BLaER1 treated with 17β-estradiol and CSF1 and Interleukin-3, amounts not matched to agents 10 nM and 100 nM (cell line): ENCODE measurements around the gene STAT5A.
A peak's percentile ranks its signal among the peaks of the same experiment; 100 is the strongest.

ENCODE experiments used
- H3K27ac ChIP-seq, 11 experiments: shearing (Covaris generic); formaldehyde crosslinking; 2 replicates each; pipeline ENCODE4 v1.8.1; 2022
- H3K27me3 ChIP-seq, 11 experiments: shearing (Covaris generic); formaldehyde crosslinking; 2 replicates each; pipeline ENCODE4 v1.8.1; 2022
- H3K36me3 ChIP-seq, 11 experiments: shearing (Covaris generic); formaldehyde crosslinking; 2 replicates each; pipeline ENCODE4 v1.8.1; 2022
- H3K4me1 ChIP-seq, 10 experiments: shearing (Covaris generic); formaldehyde crosslinking; 2 replicates each; pipeline ENCODE4 v1.8.1; 2022
- H3K4me2 ChIP-seq, 11 experiments: shearing (Covaris generic); formaldehyde crosslinking; 2 replicates each; pipeline ENCODE4 v1.8.1; 2022
- H3K4me3 ChIP-seq, 10 experiments: shearing (Covaris generic); formaldehyde crosslinking; 2 replicates each; pipeline ENCODE4 v1.8.1; 2022
- H3K9ac ChIP-seq, 11 experiments: shearing (Covaris generic); formaldehyde crosslinking; 2 replicates each; pipeline ENCODE4 v1.8.1; 2022
- H3K9me3 ChIP-seq, 11 experiments: shearing (Covaris generic); formaldehyde crosslinking; replicated peaks in 1 of 11; 2 replicates each; pipeline ENCODE4 v1.8.1; 2022
- H4K20me1 ChIP-seq, 11 experiments: shearing (Covaris generic); formaldehyde crosslinking; 2 replicates each; pipeline ENCODE4 v1.8.1; 2022
- Cebpa-rat ChIP-seq, 11 experiments: shearing (Covaris generic); IDR thresholded peaks; 2 replicates each; pipeline ENCODE4 v1.8.1; 2022

Gene STAT5A

DNA sequence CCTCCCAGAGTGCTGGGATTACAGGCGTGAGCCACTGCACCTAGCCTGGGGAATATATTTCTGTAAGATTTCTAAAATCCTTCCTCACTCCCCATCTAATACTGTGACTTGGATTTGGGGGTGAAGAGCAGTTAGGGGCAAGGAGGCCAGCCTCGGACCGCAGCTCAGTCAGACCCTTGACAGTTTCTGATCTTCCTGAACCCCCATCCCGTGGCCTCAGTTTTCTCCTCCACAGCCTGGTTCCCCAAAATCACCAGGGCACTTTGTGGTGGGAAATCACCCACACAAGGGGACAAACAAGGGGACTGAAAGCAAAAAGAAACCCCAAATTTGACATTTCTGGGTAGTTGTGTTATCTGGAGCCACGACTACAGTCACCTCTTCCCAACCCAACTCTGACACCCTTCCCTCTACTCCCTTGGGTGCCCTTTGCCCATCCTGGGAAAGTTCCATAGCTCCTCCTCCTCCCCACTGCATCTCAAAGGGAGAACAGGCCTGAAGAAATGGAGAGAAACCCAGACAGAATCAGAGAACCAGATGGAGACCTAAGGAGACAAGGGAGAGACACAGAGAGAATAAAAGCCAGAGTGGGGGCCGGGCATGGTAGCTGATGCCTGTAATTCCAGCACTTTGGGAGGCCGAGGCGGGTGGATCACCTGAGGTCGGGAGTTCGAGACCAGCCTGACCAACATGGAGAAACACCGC lies 2.8 kb upstream of the STAT5A start:
- no peak overlapping the region for H3K27ac ChIP-seq
- H3K9ac ChIP-seq: no peak overlapping the region
- peaks cover 37 to 50% (median 41%) of the 10 kb centered on the region in 10 experiments for H3K4me1 ChIP-seq
- no peak for TF ChIP-seq Cebpa-rat (IDR thresholded peaks at IDR 0.05)
- peak overlapping the region in 3 of 11 experiments; percentile 91 to 98 (median 96); a peak in 5 of 22 replicates for H3K4me2 ChIP-seq
- peaks cover 0 to 16% (median 10%) of the 10 kb centered on the region in 11 experiments; a peak in 10 of 22 replicates for H4K20me1 ChIP-seq
- H3K4me3 ChIP-seq: no peak overlapping the region
- no peaks in the 10 kb centered on the region for H3K9me3 ChIP-seq
- peaks cover 0 to 4% (median 0%) of the 10 kb centered on the region in 11 experiments; a peak in 2 of 22 replicates for H3K27me3 ChIP-seq
- peaks cover 0 to 7% (median 0%) of the 10 kb centered on the region in 11 experiments; a peak in 3 of 22 replicates for H3K36me3 ChIP-seq

DNA sequence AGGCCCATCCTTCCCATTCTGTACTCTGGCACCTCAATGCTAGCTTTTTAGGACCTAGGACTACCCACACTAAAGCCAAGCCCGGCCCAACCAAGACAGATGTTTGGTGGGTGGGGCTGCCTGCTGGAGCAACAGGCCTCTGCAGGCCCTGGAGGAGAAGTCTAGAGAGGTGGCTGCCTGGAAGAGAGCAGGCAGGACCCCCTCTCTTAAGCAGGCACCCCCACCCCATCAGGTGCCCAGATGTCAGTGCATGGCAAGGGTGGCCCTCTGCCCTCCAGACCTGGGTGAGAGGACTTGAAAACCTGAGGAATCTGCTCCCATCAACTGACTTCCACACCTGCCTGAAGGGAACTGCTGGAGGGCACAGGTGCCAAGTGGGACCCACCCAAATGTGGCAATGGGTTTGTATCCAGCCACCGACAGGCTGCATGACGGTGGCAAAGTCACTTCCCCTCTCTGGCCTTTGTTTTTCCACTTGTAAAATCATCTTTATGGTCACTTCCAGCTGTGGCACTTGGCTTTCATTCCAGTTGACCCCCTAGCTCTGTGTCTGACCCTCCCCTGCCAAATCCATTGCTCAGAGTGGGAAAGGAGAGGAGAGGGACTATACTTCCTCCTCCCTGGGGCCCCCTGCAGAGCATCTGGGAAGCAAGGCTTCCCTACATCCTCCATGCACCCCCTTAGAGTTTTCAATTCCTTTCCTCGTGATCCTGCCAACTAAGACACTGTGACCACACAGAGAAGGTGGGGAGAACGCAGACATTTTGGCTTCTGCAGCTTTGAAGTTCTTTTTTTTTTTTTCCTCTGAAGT lies 1.7 kb upstream of the STAT5A start:
- Histone ChIP-seq H3K4me3 (peak overlapping the region in 4 of 10 experiments; percentile 62 to 82 (median 76); a peak in 10 of 20 replicates), H3K4me1 (peaks cover 38 to 57% (median 46%) of the 10 kb centered on the region in 10 experiments), H3K9ac (peak overlapping the region in 9 of 11 experiments; percentile 72 to 91 (median 82); a peak in 14 of 22 replicates), H3K4me2 (peak overlapping the region; percentile 81 to 98 (median 92)), H3K36me3 (peaks cover 0 to 18% (median 0%) of the 10 kb centered on the region in 11 experiments; a peak in 8 of 22 replicates), H4K20me1 (peaks cover 0 to 22% (median 13%) of the 10 kb centered on the region in 11 experiments; a peak in 10 of 22 replicates), H3K27me3 (peaks cover 0 to 4% (median 0%) of the 10 kb centered on the region in 11 experiments; a peak in 2 of 22 replicates), H3K27ac (peak overlapping the region in 9 of 11 experiments; percentile 73 to 90 (median 82); a peak in 13 of 22 replicates), H3K9me3 (no peaks in the 10 kb centered on the region)
- TF ChIP-seq Cebpa-rat (IDR thresholded peaks at IDR 0.05): no peak

DNA sequence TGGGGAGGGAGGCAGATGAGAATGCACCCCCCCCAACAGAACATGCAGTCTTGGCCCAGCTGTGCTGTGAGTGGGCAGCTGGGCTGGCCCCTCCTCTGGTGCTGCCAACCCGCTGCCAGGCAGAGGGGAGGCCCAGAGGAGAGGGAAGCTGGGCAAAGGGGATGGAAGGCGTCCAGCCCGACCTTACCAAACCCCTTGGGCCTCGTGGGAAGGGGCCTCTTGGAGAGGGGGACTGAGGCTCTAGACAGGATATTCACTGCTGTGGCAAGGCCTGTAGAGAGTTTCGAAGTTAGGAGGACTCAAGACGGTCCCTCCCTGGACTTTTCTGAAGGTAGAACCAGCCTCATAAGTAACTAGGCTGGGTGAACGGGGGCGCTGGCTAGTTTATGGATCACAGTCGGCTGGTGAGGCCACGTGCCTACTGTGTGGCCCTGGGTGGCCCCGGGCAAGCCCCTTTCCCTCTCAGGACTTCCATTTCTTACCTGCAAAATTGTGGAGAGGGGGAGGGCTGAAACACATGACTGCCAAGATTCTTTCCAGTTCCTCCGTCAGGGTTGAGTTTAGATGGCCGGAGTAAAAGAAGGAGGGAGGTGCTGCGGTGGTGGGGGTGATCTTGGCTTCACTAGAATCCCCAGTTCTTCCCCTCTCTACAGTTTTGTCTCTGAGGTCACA lies 857 bp upstream of the STAT5A start:
- peak overlapping the region; percentile 81 to 98 (median 92) for H3K4me2 ChIP-seq
- peak overlapping the region; percentile 62 to 82 (median 70) for H3K4me3 ChIP-seq
- peaks cover 0 to 4% (median 0%) of the 10 kb centered on the region in 11 experiments; a peak in 2 of 22 replicates for H3K27me3 ChIP-seq
- peaks cover 0 to 25% (median 13%) of the 10 kb centered on the region in 11 experiments; a peak in 10 of 22 replicates for H4K20me1 ChIP-seq
- H3K9ac ChIP-seq: peak overlapping the region; percentile 72 to 91 (median 82)
- H3K36me3 ChIP-seq: peaks cover 0 to 26% (median 7%) of the 10 kb centered on the region in 11 experiments; a peak in 11 of 22 replicates
- H3K4me1 ChIP-seq: peaks cover 41 to 62% (median 48%) of the 10 kb centered on the region in 10 experiments
- peak overlapping the region; percentile 73 to 90 (median 82) for H3K27ac ChIP-seq
- TF ChIP-seq Cebpa-rat (IDR thresholded peaks at IDR 0.05): no peak
- H3K9me3 ChIP-seq: no peaks in the 10 kb centered on the region

DNA sequence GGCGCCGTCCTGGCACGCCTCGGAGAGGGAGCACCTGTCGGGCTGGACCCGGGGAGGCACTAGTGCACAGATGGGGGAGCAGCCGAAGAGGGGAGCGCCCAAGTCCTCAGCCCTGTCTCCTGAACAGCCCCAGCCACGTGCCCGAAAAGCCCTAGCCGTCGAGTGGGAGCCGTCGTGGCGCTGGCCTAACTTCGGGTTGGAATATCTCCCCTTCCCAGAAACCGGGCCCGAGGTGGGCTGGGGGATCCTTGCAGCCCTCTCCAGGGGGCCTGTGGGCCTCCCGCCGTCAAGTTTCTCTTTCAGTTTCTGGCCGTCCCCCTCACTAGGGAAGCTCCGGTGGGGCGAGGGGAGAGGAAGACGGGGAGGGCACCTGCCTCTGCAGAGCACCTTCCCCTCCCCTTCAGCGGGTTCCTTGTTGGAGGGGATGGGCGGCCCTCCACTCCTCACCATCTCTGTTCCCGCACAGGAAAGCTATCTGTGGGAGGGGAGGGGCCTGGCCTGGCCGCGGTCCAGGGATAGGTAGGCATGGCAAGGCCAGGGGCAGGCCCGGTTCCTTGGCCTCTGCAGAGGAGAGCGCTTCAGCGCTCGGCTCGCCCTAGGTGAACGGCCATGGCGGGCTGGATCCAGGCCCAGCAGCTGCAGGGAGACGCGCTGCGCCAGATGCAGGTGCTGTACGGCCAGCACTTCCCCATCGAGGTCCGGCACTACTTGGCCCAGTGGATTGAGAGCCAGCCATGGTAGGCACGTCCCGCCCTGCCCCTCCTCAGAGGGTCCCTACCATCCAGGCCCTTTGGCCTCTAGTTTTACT lies 709 bp downstream of the STAT5A start:
- H3K4me1 ChIP-seq: peaks cover 41 to 69% (median 48%) of the 10 kb centered on the region in 10 experiments
- peak overlapping the region; percentile 81 to 98 (median 92) for H3K4me2 ChIP-seq
- peaks cover 0 to 36% (median 13%) of the 10 kb centered on the region in 11 experiments; a peak in 10 of 22 replicates for H4K20me1 ChIP-seq
- peak overlapping the region; percentile 73 to 90 (median 82) for H3K27ac ChIP-seq
- peaks cover 0 to 4% (median 0%) of the 10 kb centered on the region in 11 experiments; a peak in 2 of 22 replicates for H3K27me3 ChIP-seq
- no peak for TF ChIP-seq Cebpa-rat (IDR thresholded peaks at IDR 0.05)
- peaks cover 4 to 42% (median 17%) of the 10 kb centered on the region in 11 experiments; a peak in 13 of 22 replicates for H3K36me3 ChIP-seq
- H3K9ac ChIP-seq: peak overlapping the region; percentile 72 to 91 (median 82)
- peak overlapping the region; percentile 62 to 82 (median 70) for H3K4me3 ChIP-seq
- no peaks in the 10 kb centered on the region for H3K9me3 ChIP-seq

DNA sequence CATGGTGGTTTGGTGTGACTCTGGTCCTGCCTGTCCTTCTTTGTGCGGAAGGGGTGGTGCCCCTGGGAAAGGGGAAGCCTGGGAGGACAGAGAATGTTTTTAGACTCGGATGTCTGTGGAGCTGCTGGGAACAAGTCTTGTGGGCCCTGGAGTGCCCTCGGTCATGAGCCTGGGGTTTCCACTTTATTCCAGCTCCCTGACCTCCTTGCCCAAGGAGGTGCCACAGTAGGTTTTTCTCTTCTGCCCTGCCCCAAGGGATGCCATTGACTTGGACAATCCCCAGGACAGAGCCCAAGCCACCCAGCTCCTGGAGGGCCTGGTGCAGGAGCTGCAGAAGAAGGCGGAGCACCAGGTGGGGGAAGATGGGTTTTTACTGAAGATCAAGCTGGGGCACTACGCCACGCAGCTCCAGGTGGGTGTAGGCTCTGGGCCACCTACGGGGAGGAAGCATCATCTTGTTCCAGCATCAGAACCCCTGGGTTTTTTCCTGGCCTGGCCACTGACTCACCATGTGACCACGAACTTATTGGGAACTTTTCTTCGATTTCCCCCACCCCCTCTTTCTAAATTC lies 1.4 kb downstream of the STAT5A start:
- Histone ChIP-seq H3K36me3 (peaks cover 10 to 49% (median 24%) of the 10 kb centered on the region in 11 experiments; a peak in 17 of 22 replicates), H3K4me2 (peak overlapping the region; percentile 81 to 98 (median 92)), H4K20me1 (peaks cover 0 to 43% (median 13%) of the 10 kb centered on the region in 11 experiments; a peak in 10 of 22 replicates), H3K4me1 (peaks cover 41 to 71% (median 48%) of the 10 kb centered on the region in 10 experiments), H3K9ac (peak overlapping the region in 5 of 11 experiments; percentile 18 to 91 (median 85); a peak in 6 of 22 replicates), H3K9me3 (no peaks in the 10 kb centered on the region), H3K27ac (peak overlapping the region in 3 of 11 experiments; percentile 31 to 82 (median 77); a peak in 3 of 22 replicates), H3K4me3 (peak overlapping the region in 8 of 10 experiments; percentile 62 to 82 (median 71); a peak in 15 of 20 replicates), H3K27me3 (peaks cover 0 to 4% (median 0%) of the 10 kb centered on the region in 11 experiments; a peak in 2 of 22 replicates)
- no peak for TF ChIP-seq Cebpa-rat (IDR thresholded peaks at IDR 0.05)

DNA sequence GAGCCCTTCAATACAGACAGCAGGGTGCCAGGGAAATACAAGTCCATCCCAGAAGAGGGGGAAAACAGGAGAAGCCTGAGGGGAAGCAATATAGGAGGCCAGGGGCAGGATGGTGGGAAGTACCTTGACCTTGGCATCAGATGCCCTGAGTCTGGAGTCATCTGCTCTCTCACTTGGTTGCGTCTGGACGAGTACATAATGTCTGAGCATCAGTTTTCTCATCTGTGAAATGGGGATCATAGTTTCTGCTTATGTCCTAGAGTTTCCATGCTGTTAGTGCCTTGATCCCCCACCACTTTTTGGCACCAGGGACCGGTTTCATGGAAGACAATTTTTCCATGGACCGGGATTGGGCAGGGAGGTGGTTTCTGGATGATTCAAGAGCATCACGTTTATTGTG lies 2.3 kb downstream of the STAT5A start:
- Histone ChIP-seq H3K9me3 (no peaks in the 10 kb centered on the region), H3K27me3 (peaks cover 0 to 4% (median 0%) of the 10 kb centered on the region in 11 experiments; a peak in 2 of 22 replicates), H3K4me1 (peaks cover 41 to 71% (median 47%) of the 10 kb centered on the region in 10 experiments), H3K36me3 (peaks cover 19 to 57% (median 33%) of the 10 kb centered on the region in 11 experiments), H3K27ac (no peak overlapping the region), H3K9ac (no peak overlapping the region), H3K4me2 (peak overlapping the region in 6 of 11 experiments; percentile 85 to 98 (median 94); a peak in 9 of 22 replicates), H4K20me1 (peaks cover 0 to 49% (median 13%) of the 10 kb centered on the region in 11 experiments; a peak in 10 of 22 replicates), H3K4me3 (no peak overlapping the region)
- no peak for TF ChIP-seq Cebpa-rat (IDR thresholded peaks at IDR 0.05)

DNA sequence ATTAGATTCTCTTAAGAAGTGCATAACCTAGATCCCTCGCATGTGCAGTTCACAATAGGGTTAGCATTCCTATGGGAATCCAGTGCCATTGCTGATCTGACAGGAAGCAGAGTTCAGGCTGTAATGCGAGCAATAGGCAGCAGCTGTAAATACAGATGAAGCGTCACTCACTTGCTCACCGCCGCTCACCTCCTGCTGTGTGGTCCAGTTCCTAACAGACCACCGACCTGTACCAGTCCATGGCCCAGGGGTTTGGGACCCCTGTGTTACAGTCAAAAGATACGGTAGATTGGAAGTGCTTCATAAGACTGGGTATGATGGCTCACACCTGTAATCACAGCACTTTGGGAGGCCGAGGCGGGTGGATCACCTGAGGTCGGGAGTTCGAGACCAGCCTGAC lies 2.8 kb downstream of the STAT5A start:
- Histone ChIP-seq H4K20me1 (peaks cover 0 to 49% (median 13%) of the 10 kb centered on the region in 11 experiments; a peak in 10 of 22 replicates), H3K4me3 (no peak overlapping the region), H3K4me2 (peak overlapping the region in 2 of 11 experiments; percentile 91 to 96; a peak in 2 of 22 replicates), H3K36me3 (peaks cover 24 to 63% (median 38%) of the 10 kb centered on the region in 11 experiments), H3K27me3 (peaks cover 0 to 4% (median 0%) of the 10 kb centered on the region in 11 experiments; a peak in 2 of 22 replicates), H3K4me1 (peaks cover 41 to 68% (median 46%) of the 10 kb centered on the region in 10 experiments), H3K9ac (no peak overlapping the region), H3K9me3 (no peaks in the 10 kb centered on the region), H3K27ac (no peak overlapping the region)
- no peak for TF ChIP-seq Cebpa-rat (IDR thresholded peaks at IDR 0.05)
